ENCODE data around the gene CR1L.
A peak's percentile ranks its signal among the peaks of the same experiment; 100 is the strongest.
"Not testable (repeated sequence)": the region's sequence is repeated elsewhere in the genome, so short reads cannot be mapped to it uniquely, and the experiment has no call there.

Gene CR1L

GRCh38 chr1:207747627-207748492 is 102.9 kb downstream of the CR1L start:
- Histone ChIP-seq H3K79me2 (ENCODE audit: insufficient read depth, low read length) (peaks cover 23% of the 10 kb centered on the region), H2AFZ (ENCODE audit: low read length) (no peak overlapping the region), H3K4me2 (ENCODE audit: low read depth, low read length, poor library complexity, severe bottlenecking) (peak overlapping the region; percentile 96), H3K9me2 (replicated peaks; ENCODE audit: low read depth, low read length) (no peaks in the 10 kb centered on the region), H3K27me3 (ENCODE audit: insufficient read depth, low read length, poor library complexity, severe bottlenecking) (peaks cover 5% of the 10 kb centered on the region), H3F3A (ENCODE audit: low read depth) (no peaks in the 10 kb centered on the region), H3K36me3 (ENCODE audit: insufficient read depth, low read length) (no peaks in the 10 kb centered on the region), H3K4me3 (ENCODE audit: low read length, poor library complexity, severe bottlenecking) (no peak overlapping the region), H3K4me1 (ENCODE audit: insufficient read depth, low read length, poor library complexity, severe bottlenecking) (peaks cover 38% of the 10 kb centered on the region), H4K20me1 (ENCODE audit: insufficient read depth, low read length, poor library complexity, severe bottlenecking) (peaks cover 9% of the 10 kb centered on the region), H3K9me3 (ENCODE audit: insufficient read depth, low read depth, low read length) (no peaks in the 10 kb centered on the region), H3K9ac (ENCODE audit: low read depth, low read length, poor library complexity, severe bottlenecking) (no peak overlapping the region)
- TF ChIP-seq EZH2phosphoT487 (IDR thresholded peaks at IDR 0.05; ENCODE audit: borderline replicate concordance), result no peak
- TF ChIP-seq CTCF (conservative IDR thresholded peaks at IDR 0.05; ENCODE audit: low read length), result no peak

GRCh38 chr1:207748737-207749528 is 104.0 kb downstream of the CR1L start:
- no peaks in the 10 kb centered on the region for H3F3A ChIP-seq (ENCODE audit: low read depth)
- H4K20me1 ChIP-seq (ENCODE audit: insufficient read depth, low read length, poor library complexity, severe bottlenecking), result peaks cover 20% of the 10 kb centered on the region
- H3K79me2 ChIP-seq (ENCODE audit: insufficient read depth, low read length), result peaks cover 34% of the 10 kb centered on the region
- H2AFZ ChIP-seq (ENCODE audit: low read length), result 0 out of 2 replicates have a peak overlapping the region, but pooled peaks have one; percentile 34
- TF ChIP-seq EZH2phosphoT487 (IDR thresholded peaks at IDR 0.05; ENCODE audit: borderline replicate concordance) (no peak), CTCF (conservative IDR thresholded peaks at IDR 0.05; ENCODE audit: low read length) (no peak)
- H3K9ac ChIP-seq (ENCODE audit: low read depth, low read length, poor library complexity, severe bottlenecking), result peak overlapping the region; percentile 86
- peaks cover 42% of the 10 kb centered on the region for H3K4me1 ChIP-seq (ENCODE audit: insufficient read depth, low read length, poor library complexity, severe bottlenecking)
- no peaks in the 10 kb centered on the region for H3K36me3 ChIP-seq (ENCODE audit: insufficient read depth, low read length)
- peak overlapping the region; percentile 96 for H3K4me2 ChIP-seq (ENCODE audit: low read depth, low read length, poor library complexity, severe bottlenecking)
- peak overlapping the region; percentile 50 for H3K4me3 ChIP-seq (ENCODE audit: low read length, poor library complexity, severe bottlenecking)
- H3K27me3 ChIP-seq (ENCODE audit: insufficient read depth, low read length, poor library complexity, severe bottlenecking), result peaks cover 5% of the 10 kb centered on the region
- H3K9me2 ChIP-seq (replicated peaks; ENCODE audit: low read depth, low read length), result no peaks in the 10 kb centered on the region
- H3K9me3 ChIP-seq (ENCODE audit: insufficient read depth, low read depth, low read length), result no peaks in the 10 kb centered on the region

GRCh38 chr1:207750631-207751305 is 105.8 kb downstream of the CR1L start:
- H3F3A ChIP-seq (ENCODE audit: low read depth), result no peaks in the 10 kb centered on the region
- H4K20me1 ChIP-seq (ENCODE audit: insufficient read depth, low read length, poor library complexity, severe bottlenecking), result peaks cover 38% of the 10 kb centered on the region
- no peak overlapping the region for H2AFZ ChIP-seq (ENCODE audit: low read length)
- no peaks in the 10 kb centered on the region for H3K36me3 ChIP-seq (ENCODE audit: insufficient read depth, low read length)
- peaks cover 60% of the 10 kb centered on the region for H3K4me1 ChIP-seq (ENCODE audit: insufficient read depth, low read length, poor library complexity, severe bottlenecking)
- H3K79me2 ChIP-seq (ENCODE audit: insufficient read depth, low read length), result peaks cover 52% of the 10 kb centered on the region
- H3K9me3 ChIP-seq (ENCODE audit: insufficient read depth, low read depth, low read length), result no peaks in the 10 kb centered on the region
- TF ChIP-seq CTCF (conservative IDR thresholded peaks at IDR 0.05; ENCODE audit: low read length), result no peak
- TF ChIP-seq EZH2phosphoT487 (IDR thresholded peaks at IDR 0.05; ENCODE audit: borderline replicate concordance), result no peak
- peak overlapping the region; percentile 96 for H3K4me2 ChIP-seq (ENCODE audit: low read depth, low read length, poor library complexity, severe bottlenecking)
- H3K4me3 ChIP-seq (ENCODE audit: low read length, poor library complexity, severe bottlenecking), result peak overlapping the region; percentile 92
- peak overlapping the region; percentile 86 for H3K9ac ChIP-seq (ENCODE audit: low read depth, low read length, poor library complexity, severe bottlenecking)
- H3K9me2 ChIP-seq (replicated peaks; ENCODE audit: low read depth, low read length), result no peaks in the 10 kb centered on the region
- H3K27me3 ChIP-seq (ENCODE audit: insufficient read depth, low read length, poor library complexity, severe bottlenecking), result peaks cover 5% of the 10 kb centered on the region

- Histone ChIP-seq H3K4me3 (ENCODE audit: low read length, poor library complexity, severe bottlenecking) (peak overlapping the region; percentile 92), H3K4me1 (ENCODE audit: insufficient read depth, low read length, poor library complexity, severe bottlenecking) (peaks cover 65% of the 10 kb centered on the region), H4K20me1 (ENCODE audit: insufficient read depth, low read length, poor library complexity, severe bottlenecking) (peaks cover 44% of the 10 kb centered on the region), H3K79me2 (ENCODE audit: insufficient read depth, low read length) (peaks cover 59% of the 10 kb centered on the region), H2AFZ (ENCODE audit: low read length) (peak overlapping the region; percentile 57), H3K4me2 (ENCODE audit: low read depth, low read length, poor library complexity, severe bottlenecking) (peak overlapping the region; percentile 96), H3K9ac (ENCODE audit: low read depth, low read length, poor library complexity, severe bottlenecking) (peak overlapping the region; percentile 86)
- H3K9me2 ChIP-seq (replicated peaks; ENCODE audit: low read depth, low read length); H3K9me3 ChIP-seq (ENCODE audit: insufficient read depth, low read depth, low read length); H3K36me3 ChIP-seq (ENCODE audit: insufficient read depth, low read length); H3F3A ChIP-seq (ENCODE audit: low read depth); H3K27me3 ChIP-seq (ENCODE audit: insufficient read depth, low read length, poor library complexity, severe bottlenecking): not testable (repeated sequence)
These were observed 106.5 kb downstream of the CR1L start for GRCh38 chr1:207751463-207751789.

All from Loucy (cell line).